Lung (tissue), 12 donors: ENCODE measurements around the gene LETMD1. TPM values are rescaled to one million over a fixed set of nuclear protein-coding genes. Genes with fewer than 3 reads are reported as not detected.
A peak's percentile ranks its signal among the peaks of the same experiment; 100 is the strongest.
"Not testable (repeated sequence)": the region's sequence is repeated elsewhere in the genome, so short reads cannot be mapped to it uniquely, and the experiment has no call there.

ENCODE experiments used
- ATAC-seq: fragments of 200-7000 bp; cut with Tn5 transposase; one replicate; pipeline ENCODE4 v1.9.1; 2020; ENCODE audit warnings: moderate number of reproducible peaks; ENCODE audit not compliant: insufficient read depth, low FRiP score
- DNase-seq, 3 donors: peaks; one replicate each; pipeline ENCODE4 v3.0.0-alpha.2; 2013 to 2017
- H3K27ac ChIP-seq, 2 donors: one replicate each; pipeline ENCODE4 v1.5.1; 2013; ENCODE audit warnings: mild to moderate bottlenecking in 2 of 2, moderate library complexity in 2 of 2, control low read depth in 1 of 2, inconsistent platforms in 1 of 2, low read depth in 1 of 2, low read length in 1 of 2
- H3K27me3 ChIP-seq, 3 donors: one replicate each; pipeline ENCODE4 v1.5.1; 2013; ENCODE audit warnings: low read length in 2 of 3; ENCODE audit not compliant: control insufficient read depth in 3 of 3, insufficient read depth in 3 of 3
- H3K36me3 ChIP-seq, 4 donors: one replicate each; pipeline ENCODE4 v1.5.1; 2013; ENCODE audit warnings: low read length in 4 of 4, mild to moderate bottlenecking in 1 of 4, moderate library complexity in 1 of 4; ENCODE audit not compliant: control insufficient read depth in 4 of 4, insufficient read depth in 4 of 4
- H3K4me1 ChIP-seq, 5 donors: one replicate each; pipeline ENCODE4 v1.5.1; 2013; ENCODE audit warnings: low read length in 5 of 5, mild to moderate bottlenecking in 2 of 5, moderate library complexity in 1 of 5; ENCODE audit not compliant: control insufficient read depth in 5 of 5, insufficient read depth in 5 of 5
- H3K4me3 ChIP-seq: one replicate; pipeline ENCODE4 v1.5.1; 2013; ENCODE audit warnings: mild to moderate bottlenecking, control low read depth, moderate library complexity
- H3K9ac ChIP-seq, 2 donors: one replicate each; pipeline ENCODE4 v1.5.1; 2013; ENCODE audit warnings: low read length in 2 of 2, control low read depth in 1 of 2; ENCODE audit not compliant: insufficient read depth in 1 of 2
- H3K9me3 ChIP-seq, 4 donors: one replicate each; pipeline ENCODE4 v1.5.1; 2013; ENCODE audit warnings: low read length in 3 of 4, mild to moderate bottlenecking in 1 of 4, moderate library complexity in 1 of 4; ENCODE audit not compliant: control insufficient read depth in 4 of 4, insufficient read depth in 3 of 4
- WGBS, 2 donors: extraction: QIAGEN DNeasy Blood & Tissue Kit; methylation state at CpG; one replicate each; pipeline ENCODE4 v1.1.7; 2013; 5-methylcytosine and 5-hydroxymethylcytosine counted together
- polyA plus RNA-seq, 2 donors: library from polyadenylated mRNA; stranded (reverse); fragments of 200-250 nt; gene quantifications; one replicate each; pipeline ENCODE4 v1.2.1, GENCODE V29; 2013
- total RNA-seq, 2 donors: library from RNA; depleted of rRNA in 1 of 2; stranded (reverse); fragments of >200 nt in 1 of 2; gene quantifications; one replicate each; pipeline ENCODE4 v1.2.1, GENCODE V29; 2014 to 2021
- TF ChIP-seq, protein P1 (sequence below): IDR thresholded peaks from 2 replicates; pipeline ENCODE4 v1.5.1; 2012; ENCODE audit warnings: mild to moderate bottlenecking; ENCODE audit errors: control extremely low read depth, extremely low read depth
- donor health status: control.
- donor health status: control.
- donor health status: Bipolar disorder and iron deficiency.
- donor health status: healthy.
- donor health status: DM: yes; HTN: yes; CAD: no.

The LETMD1 gene
- total and polyA plus RNA-seq, 4 donors = 29.9 to 81.6 (median 48.6) TPM

DNA sequence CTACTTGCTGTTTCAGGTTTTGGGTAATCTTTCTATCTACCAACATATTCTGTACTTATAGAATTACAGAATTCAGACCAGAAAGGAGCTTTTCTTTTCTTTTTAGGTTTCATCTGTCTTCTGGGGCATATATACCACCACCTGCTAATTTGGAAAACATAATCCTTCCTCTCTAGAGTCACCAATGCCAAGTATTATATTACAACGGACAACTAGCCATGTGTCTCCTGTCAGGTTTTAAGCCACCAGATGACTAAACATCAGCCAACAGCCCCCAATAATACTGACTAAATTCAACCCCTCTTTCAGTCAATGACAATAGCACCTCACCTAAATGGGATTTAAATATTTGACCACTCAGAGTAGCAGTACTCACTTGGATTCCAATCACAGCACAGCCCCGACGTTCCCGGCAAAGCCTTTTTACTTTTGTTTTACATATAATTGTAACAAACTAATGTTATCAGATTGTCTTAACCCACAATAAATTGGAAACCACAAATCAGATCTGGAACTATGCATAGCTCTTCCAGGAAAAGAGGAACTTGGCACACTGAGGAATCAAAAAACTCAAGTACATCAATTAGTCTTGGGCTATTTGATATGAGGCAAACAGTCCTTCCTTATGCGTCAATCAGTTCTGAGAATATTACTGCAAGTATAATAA, 35.4 kb upstream of the LETMD1 start:
- no peak overlapping the region for H3K27ac ChIP-seq
- peaks cover 0 to 10% (median 3%) of the 10 kb centered on the region in 5 donors for H3K4me1 ChIP-seq
- no peak for ATAC-seq
- peaks cover 0 to 3% (median 3%) of the 10 kb centered on the region in 4 donors for H3K36me3 ChIP-seq
- H3K9me3 ChIP-seq = no peaks in the 10 kb centered on the region
- WGBS, 2 donors = 42 to 48% methylated on average over 5 of the region's 5 CpGs
- no peak overlapping the region for H3K9ac ChIP-seq
- H3K27me3 ChIP-seq = no peaks in the 10 kb centered on the region
- no peak for DNase-seq
- TF ChIP-seq, protein P1, sequence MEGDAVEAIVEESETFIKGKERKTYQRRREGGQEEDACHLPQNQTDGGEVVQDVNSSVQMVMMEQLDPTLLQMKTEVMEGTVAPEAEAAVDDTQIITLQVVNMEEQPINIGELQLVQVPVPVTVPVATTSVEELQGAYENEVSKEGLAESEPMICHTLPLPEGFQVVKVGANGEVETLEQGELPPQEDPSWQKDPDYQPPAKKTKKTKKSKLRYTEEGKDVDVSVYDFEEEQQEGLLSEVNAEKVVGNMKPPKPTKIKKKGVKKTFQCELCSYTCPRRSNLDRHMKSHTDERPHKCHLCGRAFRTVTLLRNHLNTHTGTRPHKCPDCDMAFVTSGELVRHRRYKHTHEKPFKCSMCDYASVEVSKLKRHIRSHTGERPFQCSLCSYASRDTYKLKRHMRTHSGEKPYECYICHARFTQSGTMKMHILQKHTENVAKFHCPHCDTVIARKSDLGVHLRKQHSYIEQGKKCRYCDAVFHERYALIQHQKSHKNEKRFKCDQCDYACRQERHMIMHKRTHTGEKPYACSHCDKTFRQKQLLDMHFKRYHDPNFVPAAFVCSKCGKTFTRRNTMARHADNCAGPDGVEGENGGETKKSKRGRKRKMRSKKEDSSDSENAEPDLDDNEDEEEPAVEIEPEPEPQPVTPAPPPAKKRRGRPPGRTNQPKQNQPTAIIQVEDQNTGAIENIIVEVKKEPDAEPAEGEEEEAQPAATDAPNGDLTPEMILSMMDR = no peak
- no peak overlapping the region for H3K4me3 ChIP-seq

GRCh38 chr12:51013441-51013840, 34.7 kb upstream of the LETMD1 start:
- peaks cover 0 to 10% (median 5%) of the 10 kb centered on the region in 5 donors for H3K4me1 ChIP-seq
- H3K36me3 ChIP-seq = peaks cover 0 to 1% (median under 1%) of the 10 kb centered on the region in 4 donors
- TF ChIP-seq, protein P1 = no peak
- no peak for ATAC-seq
- no peaks in the 10 kb centered on the region for H3K27me3 ChIP-seq
- H3K27ac ChIP-seq = peak overlapping the region in 1 of 2 donors; percentile 22
- H3K9me3 ChIP-seq = no peaks in the 10 kb centered on the region
- no peak overlapping the region for H3K9ac ChIP-seq
- no peak for DNase-seq
- no peak overlapping the region for H3K4me3 ChIP-seq
- 93 to 98% methylated on average over 7 of the region's 7 CpGs for WGBS, 2 donors

DNA sequence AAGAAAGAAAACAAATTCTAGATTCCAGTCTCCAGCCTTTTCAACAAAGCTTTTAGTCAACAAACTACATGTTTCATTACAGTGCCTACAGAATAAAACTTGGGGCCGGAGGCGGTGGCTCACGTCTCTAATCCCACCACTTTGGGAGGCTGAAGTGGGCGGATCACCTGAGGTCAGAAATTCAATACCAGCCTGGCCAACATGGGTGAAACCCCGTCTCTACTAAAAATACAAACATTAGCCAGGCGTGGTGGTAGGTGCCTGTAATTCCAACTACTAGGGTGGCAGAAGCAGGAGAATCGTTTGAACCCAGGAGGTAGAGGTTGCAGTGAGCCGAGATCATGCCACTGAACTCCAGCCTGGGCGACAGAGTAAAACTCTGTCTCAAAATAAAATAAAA, 33.7 kb upstream of the LETMD1 start:
- H3K27me3 ChIP-seq, H3K4me1 ChIP-seq, H3K27ac ChIP-seq, H3K9me3 ChIP-seq, DNase-seq, H3K9ac ChIP-seq, ATAC-seq, H3K36me3 ChIP-seq, H3K4me3 ChIP-seq: not testable (repeated sequence)
- WGBS, 2 donors = 88 to 93% methylated on average over 9 of the region's 9 CpGs

GRCh38 chr12:51017452-51017851, 30.7 kb upstream of the LETMD1 start:
- ATAC-seq = no peak

More at GRCh38 chr12:51017452-51017851, 30.7 kb upstream of the LETMD1 start:
- DNase-seq = no peak
- H3K4me1 ChIP-seq = peaks cover 0 to 13% (median 0%) of the 10 kb centered on the region in 5 donors
- H3K27me3 ChIP-seq = no peaks in the 10 kb centered on the region
- H3K36me3 ChIP-seq = peaks cover 0 to 1% (median 0%) of the 10 kb centered on the region in 4 donors
- no peak overlapping the region for H3K9ac ChIP-seq
- H3K9me3 ChIP-seq = no peaks in the 10 kb centered on the region
- no peak overlapping the region for H3K27ac ChIP-seq
- no peak overlapping the region for H3K4me3 ChIP-seq
- TF ChIP-seq, protein P1 = no peak
